ENCODE results near the gene UBXN1.

DNA sequence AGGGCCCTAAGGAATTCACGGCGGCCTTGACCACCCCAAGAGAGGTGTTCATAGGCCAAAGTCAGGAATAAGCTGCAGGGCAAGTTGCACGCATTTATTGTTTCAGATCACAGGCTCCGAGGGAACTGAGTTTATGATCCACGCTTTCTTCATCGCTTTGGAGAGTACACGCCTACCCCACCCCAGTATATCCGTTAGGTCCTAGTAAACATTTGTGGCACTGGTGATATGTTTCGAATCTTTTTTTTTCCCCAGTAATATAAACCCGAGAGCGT lies 33.3 kb downstream of the UBXN1 start:
- TF ChIP-seq CTCF (optimal IDR thresholded peaks at IDR 0.05 in 1 of 3, IDR thresholded peaks at IDR 0.05 in 1 of 3, conservative IDR thresholded peaks at IDR 0.05 in 1 of 3; ENCODE audit: extremely low read depth in 1 of 3, insufficient read depth in 2 of 3, low read length in 3 of 3) (no peak), EZH2 (IDR thresholded peaks at IDR 0.05; ENCODE audit: low read length) (no peak)

All from keratinocyte (primary cell).